ENCODE results near the gene GPR183. TPM values are rescaled to one million over a fixed set of nuclear protein-coding genes. Genes with fewer than 3 reads are reported as not detected.

Gene GPR183
- polyA plus RNA-seq, 12 donors = 1.5 to 6.4 (median 2.7) TPM; not detected in 2

- no peak for DNase-seq
Observed at GRCh38 chr13:99340638-99341037, 33.4 kb upstream of the GPR183 start.

DNA sequence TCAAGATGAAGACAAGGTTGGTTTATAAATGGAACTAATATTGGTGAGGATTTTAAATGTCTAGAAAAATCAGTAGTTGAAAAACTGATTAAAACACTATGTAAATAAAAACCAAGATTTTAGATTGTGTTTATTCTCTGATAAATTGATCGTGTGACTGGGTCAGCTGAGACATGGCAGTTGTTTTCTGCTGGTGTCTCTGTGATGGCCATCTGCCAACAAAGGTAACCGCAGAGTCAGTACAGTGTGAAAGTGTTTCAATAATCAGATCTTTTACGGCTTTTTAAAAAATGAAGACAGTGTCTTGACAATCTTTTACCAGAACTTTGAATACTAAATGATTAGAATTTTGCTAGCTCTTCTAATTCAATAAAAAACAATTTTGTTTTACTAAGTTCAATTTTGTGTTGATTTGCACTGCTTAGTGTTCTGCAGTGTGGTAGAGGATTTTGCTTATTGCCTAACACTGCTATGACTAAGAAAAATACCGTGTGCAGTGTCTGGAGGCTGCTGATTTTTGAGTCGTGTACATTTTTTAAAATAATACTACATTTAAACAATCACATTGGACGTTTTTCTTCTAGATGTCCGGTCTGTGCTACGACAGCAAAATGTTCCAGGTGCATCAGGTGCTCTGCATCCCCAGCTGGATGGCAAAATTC lies 32.7 kb upstream of the GPR183 start:
- no peak for DNase-seq

DNA sequence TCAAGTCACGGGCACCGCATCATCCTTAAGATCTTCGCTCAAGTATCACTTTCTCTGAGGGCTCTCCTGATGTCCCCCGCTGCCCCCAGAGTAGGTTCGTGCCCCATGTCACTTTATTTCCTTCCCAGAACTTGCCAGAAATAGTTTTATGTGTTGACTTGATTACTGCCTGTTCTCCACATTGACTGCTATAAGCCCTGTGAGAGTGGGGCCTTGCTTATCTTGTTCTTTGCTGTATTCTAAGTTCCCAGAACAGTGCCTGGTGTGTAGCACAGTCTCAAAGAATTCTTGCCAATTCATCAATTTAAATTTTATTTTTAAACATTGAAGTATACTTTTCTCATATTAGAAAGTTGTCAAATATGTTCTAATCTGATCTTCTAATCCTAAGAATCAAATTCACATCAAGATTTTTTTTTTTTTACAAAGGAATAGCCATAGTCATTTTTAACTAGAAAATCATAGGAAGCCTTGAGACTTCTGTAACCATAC lies 32.1 kb upstream of the GPR183 start:
- no peak for DNase-seq

- no peak for DNase-seq
Observed at GRCh38 chr13:99335603-99336002, 28.4 kb upstream of the GPR183 start.

GRCh38 chr13:99335087-99335486 lies 27.9 kb upstream of the GPR183 start:
- DNase-seq = no peak

GRCh38 chr13:99334221-99334620 lies 27.0 kb upstream of the GPR183 start:
- no peak for DNase-seq

- DNase-seq = no peak
Observed at GRCh38 chr13:99332456-99332855, 25.3 kb upstream of the GPR183 start.

DNA sequence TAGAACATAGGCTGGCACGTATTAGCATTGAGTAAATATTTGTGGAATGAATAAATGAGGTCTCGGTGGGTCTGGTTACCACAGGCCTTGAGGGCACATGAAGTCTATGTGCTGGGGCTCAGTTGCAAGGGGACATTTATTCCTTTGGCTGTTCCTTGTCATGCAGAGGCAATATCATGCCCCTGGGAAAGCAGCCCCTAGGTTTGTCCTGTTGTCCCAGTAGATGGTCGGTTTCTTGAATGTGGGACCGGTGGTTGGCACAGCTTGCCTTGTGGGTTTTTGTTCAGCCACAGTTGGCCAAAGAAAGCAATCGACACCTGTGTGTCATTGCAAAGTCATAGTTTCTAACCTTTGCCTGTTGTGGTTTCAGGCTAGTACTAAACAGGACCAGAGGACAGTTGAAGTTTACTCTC lies 24.7 kb upstream of the GPR183 start:
- no peak for DNase-seq

- DNase-seq = no peak
Observed at GRCh38 chr13:99330942-99331341, 23.7 kb upstream of the GPR183 start.

GRCh38 chr13:99329477-99329876 lies 22.3 kb upstream of the GPR183 start:
- no peak for DNase-seq

- no peak for DNase-seq
Observed at GRCh38 chr13:99327761-99328160, 20.6 kb upstream of the GPR183 start.

- DNase-seq = no peak
Observed at GRCh38 chr13:99327126-99327525, 19.9 kb upstream of the GPR183 start.

DNA sequence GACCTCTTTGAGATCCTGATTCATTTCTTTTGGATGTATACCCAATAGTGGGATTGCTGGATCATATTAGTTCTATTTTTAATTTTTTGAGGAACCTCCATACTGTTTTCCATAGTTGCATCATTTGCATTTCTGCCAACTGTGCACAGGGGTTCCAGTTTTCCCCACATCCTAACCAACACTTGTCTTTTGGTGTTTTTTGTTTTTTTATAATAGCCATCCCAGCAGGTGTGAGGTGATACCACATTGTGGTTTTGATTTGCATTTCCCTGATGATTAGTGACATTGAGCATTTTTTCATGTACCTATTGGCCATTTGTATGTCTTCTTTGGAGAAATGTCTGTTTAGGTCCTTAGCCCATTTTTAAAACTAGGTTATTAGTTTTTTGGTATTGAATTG lies 18.8 kb upstream of the GPR183 start:
- no peak for DNase-seq

DNA sequence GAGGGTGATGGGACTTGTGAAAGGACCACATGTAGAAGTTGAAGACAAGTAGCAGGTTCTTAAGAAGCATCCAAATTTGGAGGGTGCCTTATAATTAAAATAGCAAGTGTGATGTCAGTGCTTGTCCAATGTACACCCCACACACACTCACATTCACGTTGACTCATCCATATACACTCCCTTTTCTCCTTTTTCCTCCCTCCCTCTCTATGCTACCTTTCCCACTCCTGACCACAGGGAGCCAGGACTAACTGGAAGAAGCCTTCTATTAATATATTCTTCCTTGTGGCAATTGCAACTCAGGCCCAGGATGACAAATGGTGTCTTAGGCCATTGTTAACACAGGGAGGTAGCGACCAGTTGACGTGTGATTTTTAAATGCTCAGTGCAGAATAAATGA lies 16.3 kb upstream of the GPR183 start:
- no peak for DNase-seq

DNA sequence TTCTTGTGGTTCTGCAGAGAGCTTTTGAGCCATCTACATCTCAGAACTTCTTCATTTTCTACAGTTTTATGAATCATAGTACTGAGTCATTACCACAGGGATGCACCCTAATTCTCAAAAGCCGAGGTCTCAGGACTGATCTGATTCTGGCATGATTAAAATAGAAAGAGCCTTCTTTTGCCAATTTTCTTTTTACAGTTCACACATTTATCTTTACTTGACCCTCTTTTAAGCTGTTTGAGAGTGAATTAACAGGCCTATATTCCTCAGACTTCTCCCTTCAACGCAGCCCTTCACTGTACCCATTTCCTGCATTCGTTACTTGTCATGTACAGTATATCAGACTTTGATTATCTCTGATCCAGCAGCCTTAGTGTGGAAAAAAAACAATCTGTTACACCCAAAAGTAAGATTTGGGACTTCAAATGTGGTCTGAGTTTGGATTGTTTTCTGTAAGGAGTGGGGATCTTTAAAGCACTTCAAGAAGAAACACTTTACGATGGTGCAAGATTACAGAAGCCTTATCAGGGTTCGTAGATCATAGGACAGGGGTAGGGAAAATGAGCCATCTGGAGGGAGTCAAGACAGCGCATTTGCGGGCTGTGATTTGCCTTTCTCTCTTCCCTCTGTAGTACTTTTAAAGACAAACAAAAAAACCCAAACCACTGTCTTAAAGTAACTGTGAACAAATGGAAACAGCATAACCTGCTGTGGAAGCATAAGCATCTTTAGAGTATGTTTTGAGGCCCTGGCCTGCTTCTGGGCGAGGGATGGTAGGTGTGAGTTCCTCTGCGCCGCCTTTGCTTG lies 15.3 kb upstream of the GPR183 start:
- DNase-seq = no peak

DNA sequence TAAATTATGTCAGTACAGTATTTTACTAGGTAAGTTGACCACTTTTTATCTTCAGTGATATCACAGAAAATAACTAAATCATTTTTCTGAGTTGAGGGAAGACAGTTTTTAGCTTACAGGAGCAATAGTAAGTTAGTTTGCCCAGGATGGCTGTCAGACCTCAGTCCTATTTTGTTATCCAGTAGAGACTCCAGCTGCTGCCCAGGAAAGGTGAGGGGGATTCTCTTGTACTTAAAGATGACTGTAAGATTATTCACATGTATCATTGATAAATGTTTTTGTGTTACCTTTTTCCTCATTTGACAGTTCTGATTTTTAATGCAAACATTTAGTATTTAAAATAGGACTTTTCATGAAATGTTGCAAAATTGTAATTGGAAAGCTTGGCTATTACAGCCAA lies 14.5 kb upstream of the GPR183 start:
- no peak for DNase-seq

GRCh38 chr13:99320693-99321481 lies 13.7 kb upstream of the GPR183 start:
- DNase-seq = peak; percentile 58

DNA sequence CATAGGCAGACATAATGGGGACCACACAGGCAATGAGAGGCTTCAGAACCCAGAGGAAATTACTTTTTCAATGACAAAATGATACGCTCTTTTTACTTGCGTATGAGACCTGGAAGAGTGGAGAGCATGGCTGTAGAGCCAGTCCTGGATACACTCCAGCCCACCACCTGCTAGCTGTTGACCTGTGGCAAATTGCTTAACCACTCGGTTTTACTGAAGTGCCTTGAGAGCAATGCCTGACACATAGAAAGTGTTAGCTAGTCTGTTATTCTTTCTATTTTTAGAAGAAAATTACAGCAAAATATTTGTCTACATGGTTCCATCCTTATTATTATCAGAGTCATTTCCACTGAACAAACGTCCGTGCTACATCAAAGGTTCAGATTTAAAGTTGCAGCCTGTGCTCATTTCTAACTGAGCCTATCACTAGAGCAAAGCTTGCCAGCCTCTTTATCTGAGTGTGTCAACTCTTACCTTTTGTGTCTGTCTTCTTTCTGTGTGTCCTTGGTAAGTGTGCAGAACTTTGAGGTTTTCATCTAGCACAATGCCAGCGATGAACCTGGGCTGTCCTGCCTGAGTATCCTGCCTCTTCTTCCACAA lies 9.6 kb upstream of the GPR183 start:
- DNase-seq = no peak

GRCh38 chr13:99316224-99316623 lies 9.0 kb upstream of the GPR183 start:
- no peak for DNase-seq

DNA sequence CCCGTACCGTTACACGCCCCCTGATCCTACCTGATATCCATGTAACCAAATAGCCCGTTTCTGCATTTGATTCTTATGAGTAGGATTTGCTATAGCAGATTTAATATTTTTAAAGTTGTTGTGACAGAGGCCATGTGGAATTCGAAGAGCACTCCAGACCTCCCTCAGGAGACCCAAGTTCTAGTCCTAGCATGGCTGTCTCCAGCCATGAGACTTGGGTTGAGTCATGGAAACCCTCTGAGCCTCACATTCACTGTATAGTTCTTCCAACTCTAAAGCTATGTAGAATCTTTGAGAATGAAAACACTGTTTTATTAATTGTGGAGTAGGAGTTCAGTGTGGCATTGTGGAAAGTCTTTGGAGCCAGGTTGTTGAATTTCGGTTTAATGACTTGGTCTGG lies 8.0 kb upstream of the GPR183 start:
- no peak for DNase-seq

DNA sequence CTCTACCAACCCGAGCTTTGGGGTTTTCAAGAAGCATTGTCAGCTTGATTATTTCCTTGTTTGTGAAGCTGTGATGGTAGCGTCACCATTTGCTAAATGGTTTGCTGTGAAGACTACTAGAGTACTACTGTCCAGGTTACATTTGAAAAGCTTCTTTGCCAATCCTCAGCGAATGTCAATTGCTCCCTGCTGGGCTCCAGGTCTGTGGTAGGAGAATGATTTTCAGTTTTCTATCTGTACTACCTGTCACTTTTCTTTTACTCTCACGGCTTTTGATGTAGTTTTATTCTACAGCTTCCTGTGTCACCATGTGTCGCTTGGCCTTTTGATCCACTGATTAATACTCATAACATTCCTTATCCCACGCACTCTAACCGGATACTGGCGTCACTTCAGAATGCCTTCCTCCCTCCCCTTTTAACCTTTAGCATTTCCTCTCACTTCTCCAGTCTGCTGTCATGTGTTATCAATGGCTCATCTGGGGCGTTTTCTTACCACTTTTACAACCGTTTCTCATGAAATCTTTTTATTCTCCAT lies 7.5 kb upstream of the GPR183 start:
- no peak for DNase-seq

- no peak for DNase-seq
Observed at GRCh38 chr13:99313941-99314340, 6.7 kb upstream of the GPR183 start.
